ENCODE results near the gene SUMF1. TPM values are rescaled to one million over a fixed set of nuclear protein-coding genes. Genes with fewer than 3 reads are reported as not detected.
A peak's percentile ranks its signal among the peaks of the same experiment; 100 is the strongest.

The SUMF1 gene
- total RNA-seq, 1 donor from 2014 or later = 17.5 TPM

DNA sequence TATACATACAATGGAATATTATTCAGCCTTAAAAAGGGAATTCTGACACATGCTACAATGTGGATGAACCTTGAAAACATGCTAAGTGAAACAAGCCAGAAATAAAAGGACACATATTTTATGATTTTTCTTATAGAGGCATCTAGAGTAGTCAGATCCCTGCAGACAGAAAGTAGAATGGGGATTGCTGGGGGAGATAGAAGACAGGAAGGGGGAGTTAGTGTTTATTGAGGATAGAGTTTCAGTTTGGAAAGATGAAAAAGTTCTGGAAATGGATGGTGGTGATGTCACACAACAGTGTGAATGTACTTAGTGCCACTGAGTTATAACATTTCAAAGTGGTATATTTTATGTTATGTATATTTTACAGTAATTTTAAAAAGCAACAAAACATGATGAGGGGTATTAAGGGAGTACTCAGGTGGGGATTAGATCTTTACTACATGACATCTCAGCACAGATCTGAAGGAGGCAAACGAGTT is 30.8 kb upstream of the SUMF1 start:
- Mint-ChIP-seq H3K4me1 (ENCODE audit: unreplicated experiment) (peaks cover 28% of the 10 kb centered on the region), H3K27ac (ENCODE audit: unreplicated experiment) (no peak overlapping the region), H3K9me3 (ENCODE audit: unreplicated experiment) (no peaks in the 10 kb centered on the region), H3K27me3 (ENCODE audit: unreplicated experiment) (peaks cover 5% of the 10 kb centered on the region), H3K4me3 (ENCODE audit: unreplicated experiment) (no peak overlapping the region), H3K36me3 (ENCODE audit: low read depth, unreplicated experiment) (peaks cover 9% of the 10 kb centered on the region)
- TF ChIP-seq CTCF (IDR thresholded peaks at IDR 0.05; ENCODE audit: unreplicated experiment) = no peak
- DNase-seq (ENCODE audit: low spot score) = no peak

GRCh38 chr3:4497005-4497692 is 30.1 kb upstream of the SUMF1 start:
- Mint-ChIP-seq H3K36me3 (ENCODE audit: low read depth, unreplicated experiment) (peaks cover 9% of the 10 kb centered on the region), H3K27me3 (ENCODE audit: unreplicated experiment) (peaks cover 5% of the 10 kb centered on the region), H3K27ac (ENCODE audit: unreplicated experiment) (no peak overlapping the region), H3K4me3 (ENCODE audit: unreplicated experiment) (no peak overlapping the region), H3K9me3 (ENCODE audit: unreplicated experiment) (no peaks in the 10 kb centered on the region), H3K4me1 (ENCODE audit: unreplicated experiment) (peaks cover 28% of the 10 kb centered on the region)
- no peak for DNase-seq (ENCODE audit: low spot score)
- no peak for TF ChIP-seq CTCF (IDR thresholded peaks at IDR 0.05; ENCODE audit: unreplicated experiment)

- no peak for TF ChIP-seq CTCF (IDR thresholded peaks at IDR 0.05; ENCODE audit: unreplicated experiment)
- Mint-ChIP-seq H3K4me1 (ENCODE audit: unreplicated experiment) (peaks cover 27% of the 10 kb centered on the region), H3K36me3 (ENCODE audit: low read depth, unreplicated experiment) (peaks cover 9% of the 10 kb centered on the region), H3K27ac (ENCODE audit: unreplicated experiment) (no peak overlapping the region), H3K9me3 (ENCODE audit: unreplicated experiment) (no peaks in the 10 kb centered on the region), H3K4me3 (ENCODE audit: unreplicated experiment) (no peak overlapping the region), H3K27me3 (ENCODE audit: unreplicated experiment) (peaks cover 5% of the 10 kb centered on the region)
- no peak for DNase-seq (ENCODE audit: low spot score)
Measured at GRCh38 chr3:4496087-4496452, 29.0 kb upstream of the SUMF1 start.

- peaks cover 5% of the 10 kb centered on the region for H3K27me3 Mint-ChIP-seq (ENCODE audit: unreplicated experiment)
- no peak for TF ChIP-seq CTCF (IDR thresholded peaks at IDR 0.05; ENCODE audit: unreplicated experiment)
- DNase-seq (ENCODE audit: low spot score) = no peak
- no peaks in the 10 kb centered on the region for H3K9me3 Mint-ChIP-seq (ENCODE audit: unreplicated experiment)
- no peak overlapping the region for H3K27ac Mint-ChIP-seq (ENCODE audit: unreplicated experiment)
- peak overlapping the region; percentile 94 for H3K4me3 Mint-ChIP-seq (ENCODE audit: unreplicated experiment)
- peaks cover 29% of the 10 kb centered on the region for H3K4me1 Mint-ChIP-seq (ENCODE audit: unreplicated experiment)
- peaks cover 9% of the 10 kb centered on the region for H3K36me3 Mint-ChIP-seq (ENCODE audit: low read depth, unreplicated experiment)
Measured at GRCh38 chr3:4495294-4496086, 28.4 kb upstream of the SUMF1 start.

GRCh38 chr3:4494895-4495264 is 27.8 kb upstream of the SUMF1 start:
- no peak for TF ChIP-seq CTCF (IDR thresholded peaks at IDR 0.05; ENCODE audit: unreplicated experiment)
- H3K36me3 Mint-ChIP-seq (ENCODE audit: low read depth, unreplicated experiment) = peaks cover 5% of the 10 kb centered on the region
- DNase-seq (ENCODE audit: low spot score) = no peak
- peaks cover 29% of the 10 kb centered on the region for H3K4me1 Mint-ChIP-seq (ENCODE audit: unreplicated experiment)
- peaks cover 5% of the 10 kb centered on the region for H3K27me3 Mint-ChIP-seq (ENCODE audit: unreplicated experiment)
- H3K9me3 Mint-ChIP-seq (ENCODE audit: unreplicated experiment) = no peaks in the 10 kb centered on the region
- H3K4me3 Mint-ChIP-seq (ENCODE audit: unreplicated experiment) = peak overlapping the region; percentile 94
- no peak overlapping the region for H3K27ac Mint-ChIP-seq (ENCODE audit: unreplicated experiment)

Measured in endothelial cell (in vitro differentiated cells).